ENCODE data around the gene ANKRD24. TPM values are rescaled to one million over a fixed set of nuclear protein-coding genes. Genes with fewer than 3 reads are reported as not detected.

Gene ANKRD24
- total RNA-seq, 2 donors from 2014 or later, result 2.8 to 4.1 TPM

DNA sequence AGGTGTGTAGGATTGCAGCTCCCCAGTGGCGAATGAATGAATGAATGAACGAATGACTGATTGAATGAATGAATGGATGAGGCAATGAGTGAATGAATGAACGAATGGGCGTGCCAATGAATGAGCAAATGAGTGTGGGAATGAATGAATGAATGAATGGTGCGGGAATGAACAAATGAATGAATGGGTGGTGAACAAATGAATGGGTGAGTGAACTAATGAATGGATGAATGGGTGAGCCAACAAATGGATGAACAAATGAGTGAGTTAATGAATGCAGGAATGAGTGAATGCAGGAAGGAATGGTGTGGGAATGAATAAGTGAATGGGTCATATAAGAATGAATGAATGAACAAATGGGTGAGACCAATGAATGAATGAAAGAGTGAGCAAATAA lies 14.7 kb downstream of the ANKRD24 start:
- no peak for ATAC-seq (replicated peaks in 1 of 2)

DNA sequence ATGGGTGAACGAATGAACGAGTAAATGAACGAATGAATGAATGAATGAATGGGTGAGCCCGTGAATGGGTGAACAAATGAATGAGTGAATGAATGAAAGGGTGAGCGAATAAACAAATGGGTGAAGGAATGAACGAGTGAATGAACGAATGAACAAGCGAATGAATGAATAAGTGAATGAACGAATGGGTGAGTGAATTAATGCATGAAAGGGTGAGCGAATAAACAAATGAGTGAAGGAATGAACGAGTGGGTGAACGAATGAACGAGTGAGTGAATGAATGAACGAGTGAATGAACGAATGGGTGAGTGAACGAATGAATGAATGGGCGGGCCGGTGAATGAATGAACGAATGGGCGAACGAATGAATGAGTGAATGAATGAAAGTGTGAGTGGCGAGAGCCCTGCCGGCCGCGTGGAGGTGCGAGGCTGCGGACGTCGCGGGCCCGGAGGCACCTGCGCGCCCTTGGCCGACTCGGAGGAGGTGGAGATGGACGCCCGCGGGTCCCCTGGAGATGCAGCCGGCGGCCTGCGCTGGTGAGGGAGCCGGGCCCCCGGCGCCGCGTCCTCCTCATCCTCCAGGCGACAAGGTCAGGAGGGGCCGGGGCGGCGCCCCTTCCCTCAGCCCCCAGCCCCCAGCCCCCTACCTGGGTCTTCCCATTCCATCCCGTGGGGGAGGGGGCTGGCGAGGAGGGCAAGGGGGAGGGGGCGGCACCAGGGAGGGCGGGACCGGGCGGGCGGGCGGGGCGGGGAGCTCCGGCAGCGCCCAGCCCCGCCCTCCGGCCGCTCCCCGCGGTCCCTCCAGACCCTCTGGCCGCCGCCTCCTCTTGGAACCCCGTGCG lies 15.4 kb downstream of the ANKRD24 start:
- H3K36me3 Mint-ChIP-seq (ENCODE audit: insufficient read depth in 2 of 2), result peaks cover 8% of the 10 kb centered on the region in 2 donors
- peak; percentile 12 to 16 for DNase-seq
- peaks cover 8% of the 10 kb centered on the region in 2 donors for H3K9me3 Mint-ChIP-seq
- no peak for ATAC-seq (replicated peaks in 1 of 2)
- peak overlapping the region; percentile 12 to 15 for H3K4me3 Mint-ChIP-seq
- no peak overlapping the region for H3K27ac Mint-ChIP-seq
- peaks cover 5% of the 10 kb centered on the region for H3K4me1 Mint-ChIP-seq (ENCODE audit: low read depth)
- peaks cover 39% of the 10 kb centered on the region for H3K27me3 Mint-ChIP-seq (ENCODE audit: low read depth)

More for the DNA sequence above, 14.7 kb downstream of the ANKRD24 start:
- peaks cover 8% of the 10 kb centered on the region in 2 donors for H3K9me3 Mint-ChIP-seq
- DNase-seq, result no peak
- H3K36me3 Mint-ChIP-seq (ENCODE audit: insufficient read depth in 2 of 2), result peaks cover 8% of the 10 kb centered on the region in 2 donors
- H3K4me1 Mint-ChIP-seq (ENCODE audit: low read depth), result peaks cover 5% of the 10 kb centered on the region
- peaks cover 39% of the 10 kb centered on the region for H3K27me3 Mint-ChIP-seq (ENCODE audit: low read depth)
- H3K27ac Mint-ChIP-seq, result no peak overlapping the region
- H3K4me3 Mint-ChIP-seq, result peak overlapping the region; percentile 12 to 15

DNA sequence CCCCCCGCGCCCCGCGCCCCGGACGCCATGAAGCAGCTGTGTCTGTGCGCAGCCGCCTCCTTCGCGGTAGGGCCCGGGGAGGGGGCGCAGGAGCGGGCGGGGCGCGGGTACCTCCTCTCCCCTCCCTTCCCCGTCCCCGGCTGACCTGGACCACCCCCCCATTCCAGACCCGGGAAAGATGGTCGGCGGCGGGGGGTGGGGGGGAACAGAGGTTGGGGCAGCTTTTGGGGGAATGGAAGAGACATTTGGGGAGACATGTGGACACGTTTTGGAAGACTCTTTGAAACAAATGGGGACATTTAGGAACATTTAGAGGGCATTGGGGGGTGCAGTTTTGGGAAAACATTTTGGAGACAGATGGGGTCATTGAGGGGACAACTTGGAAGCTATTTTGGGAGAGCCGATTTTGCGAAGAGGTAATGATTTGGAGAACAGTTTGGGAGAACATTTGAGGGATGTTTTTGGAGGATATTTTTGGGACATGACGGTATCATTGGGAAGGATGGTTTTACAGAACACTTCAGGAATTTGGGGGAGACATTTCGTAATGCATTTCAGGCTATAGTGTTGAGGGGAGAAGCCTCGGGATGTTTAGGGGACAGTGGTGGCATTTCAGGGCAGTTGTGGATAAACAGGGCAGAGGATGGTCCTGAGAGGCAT lies 16.1 kb downstream of the ANKRD24 start:
- Mint-ChIP-seq H3K9me3 (peaks cover 8% of the 10 kb centered on the region in 2 donors), H3K4me1 (ENCODE audit: low read depth) (peaks cover 5% of the 10 kb centered on the region), H3K36me3 (ENCODE audit: insufficient read depth in 2 of 2) (peaks cover 8% of the 10 kb centered on the region in 2 donors), H3K4me3 (no peak overlapping the region), H3K27ac (no peak overlapping the region), H3K27me3 (ENCODE audit: low read depth) (peaks cover 39% of the 10 kb centered on the region)
- ATAC-seq (replicated peaks in 1 of 2), result no peak
- no peak for DNase-seq

DNA sequence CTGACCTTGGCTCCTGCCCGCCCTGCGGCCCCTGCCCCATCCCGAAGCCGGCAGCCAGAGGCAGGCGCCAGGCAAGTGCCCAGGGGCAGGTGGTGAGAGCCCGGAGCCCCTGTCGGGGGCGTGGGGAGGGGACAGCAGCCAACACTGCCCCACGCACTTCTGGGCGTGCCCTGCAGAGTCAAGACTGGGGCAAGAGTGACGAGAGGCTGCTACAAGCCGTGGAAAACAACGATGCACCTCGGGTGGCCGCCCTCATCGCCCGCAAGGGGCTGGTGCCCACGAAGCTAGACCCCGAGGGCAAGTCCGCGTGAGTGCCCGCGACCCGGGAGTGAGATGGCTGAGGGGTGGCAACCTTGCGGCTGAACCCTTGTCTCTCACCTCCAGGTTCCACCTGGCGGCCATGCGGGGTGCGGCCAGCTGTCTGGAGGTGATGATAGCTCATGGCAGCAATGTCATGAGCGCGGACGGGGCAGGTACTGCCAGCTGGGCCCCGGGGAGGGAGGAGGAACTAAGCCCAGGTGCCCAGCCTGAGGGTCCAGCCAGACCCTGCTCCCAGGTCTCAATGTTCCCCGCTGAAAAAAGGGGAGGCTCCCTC lies 17.3 kb downstream of the ANKRD24 start:
- Mint-ChIP-seq H3K4me1 (ENCODE audit: low read depth) (peaks cover 12% of the 10 kb centered on the region), H3K27ac (no peak overlapping the region), H3K36me3 (ENCODE audit: insufficient read depth in 2 of 2) (peaks cover 8% of the 10 kb centered on the region in 2 donors), H3K4me3 (no peak overlapping the region), H3K9me3 (peaks cover 8% of the 10 kb centered on the region in 2 donors), H3K27me3 (ENCODE audit: low read depth) (peaks cover 32% of the 10 kb centered on the region)
- DNase-seq (no peak), ATAC-seq (replicated peaks in 1 of 2) (no peak)

- Mint-ChIP-seq H3K4me3 (no peak overlapping the region), H3K27me3 (ENCODE audit: low read depth) (peaks cover 29% of the 10 kb centered on the region), H3K36me3 (ENCODE audit: insufficient read depth in 2 of 2) (peaks cover 8% of the 10 kb centered on the region in 2 donors), H3K4me1 (ENCODE audit: low read depth) (peaks cover 13% of the 10 kb centered on the region), H3K9me3 (peaks cover 8% of the 10 kb centered on the region in 2 donors), H3K27ac (no peak overlapping the region)
- no peak for ATAC-seq (replicated peaks in 1 of 2)
- DNase-seq, result no peak
Observed at GRCh38 chr19:4200940-4201542, 18.6 kb downstream of the ANKRD24 start.

DNA sequence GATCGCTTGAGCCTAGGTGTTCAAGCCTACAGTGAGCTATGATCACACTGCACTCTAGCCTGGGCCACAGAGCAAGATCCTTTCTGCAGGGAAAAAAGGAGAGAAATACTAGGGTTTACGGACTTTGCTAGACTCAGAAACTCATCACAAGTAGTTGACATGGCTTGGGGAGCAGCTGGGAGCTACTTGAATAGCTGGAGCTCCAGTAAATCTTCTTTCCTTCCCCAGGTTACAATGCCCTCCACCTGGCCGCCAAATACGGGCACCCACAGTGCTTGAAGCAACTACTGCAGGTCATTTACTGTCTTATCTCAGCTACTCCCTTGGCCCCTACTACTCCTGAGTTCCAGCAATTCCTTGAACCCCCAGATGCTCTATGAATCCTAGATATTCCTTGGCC lies 19.3 kb downstream of the ANKRD24 start:
- Mint-ChIP-seq H3K27me3 (ENCODE audit: low read depth) (peaks cover 28% of the 10 kb centered on the region), H3K9me3 (peaks cover 8% of the 10 kb centered on the region in 2 donors), H3K27ac (no peak overlapping the region), H3K4me1 (ENCODE audit: low read depth) (peaks cover 13% of the 10 kb centered on the region), H3K4me3 (no peak overlapping the region), H3K36me3 (ENCODE audit: insufficient read depth in 2 of 2) (peaks cover 8% of the 10 kb centered on the region in 2 donors)
- DNase-seq, result no peak
- no peak for ATAC-seq (replicated peaks in 1 of 2)

DNA sequence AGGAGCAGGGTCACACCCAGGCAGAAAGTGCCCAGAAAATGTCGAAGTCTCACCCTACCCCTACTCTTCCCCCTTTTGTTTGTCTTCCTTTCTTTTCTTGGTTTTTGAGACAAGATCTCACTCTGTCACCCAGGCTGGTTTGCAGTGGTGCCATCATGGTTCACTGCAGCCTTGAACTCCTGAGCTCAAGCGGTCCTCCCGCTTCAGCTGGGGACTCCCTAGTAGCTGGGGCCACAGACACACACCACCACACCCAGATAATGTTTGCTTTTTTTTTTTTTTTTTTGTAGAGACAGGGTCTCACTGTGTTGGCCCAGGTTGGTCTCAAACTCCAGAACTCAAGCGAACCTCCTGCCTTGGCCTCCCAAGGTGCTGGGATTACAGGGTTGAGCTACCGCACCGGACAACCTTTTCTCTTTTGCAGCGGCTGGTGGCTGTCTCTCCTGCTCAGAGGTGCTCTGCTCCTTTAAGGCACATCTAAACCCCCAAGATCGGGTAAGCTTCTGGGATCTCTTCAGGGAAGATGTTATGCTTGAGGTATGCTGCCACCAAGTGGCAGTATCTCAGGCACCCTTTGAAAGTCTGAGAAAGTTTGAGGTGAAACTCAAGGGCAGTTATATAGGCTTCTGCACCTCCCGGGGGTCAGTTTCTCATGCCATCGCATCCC lies 24.5 kb downstream of the ANKRD24 start:
- ATAC-seq (replicated peaks in 1 of 2), result no peak
- Mint-ChIP-seq H3K27me3 (ENCODE audit: low read depth) (no peaks in the 10 kb centered on the region), H3K36me3 (ENCODE audit: insufficient read depth in 2 of 2) (no peaks in the 10 kb centered on the region), H3K9me3 (no peaks in the 10 kb centered on the region), H3K27ac (no peak overlapping the region), H3K4me1 (ENCODE audit: low read depth) (peaks cover 9% of the 10 kb centered on the region), H3K4me3 (no peak overlapping the region)
- DNase-seq, result no peak

DNA sequence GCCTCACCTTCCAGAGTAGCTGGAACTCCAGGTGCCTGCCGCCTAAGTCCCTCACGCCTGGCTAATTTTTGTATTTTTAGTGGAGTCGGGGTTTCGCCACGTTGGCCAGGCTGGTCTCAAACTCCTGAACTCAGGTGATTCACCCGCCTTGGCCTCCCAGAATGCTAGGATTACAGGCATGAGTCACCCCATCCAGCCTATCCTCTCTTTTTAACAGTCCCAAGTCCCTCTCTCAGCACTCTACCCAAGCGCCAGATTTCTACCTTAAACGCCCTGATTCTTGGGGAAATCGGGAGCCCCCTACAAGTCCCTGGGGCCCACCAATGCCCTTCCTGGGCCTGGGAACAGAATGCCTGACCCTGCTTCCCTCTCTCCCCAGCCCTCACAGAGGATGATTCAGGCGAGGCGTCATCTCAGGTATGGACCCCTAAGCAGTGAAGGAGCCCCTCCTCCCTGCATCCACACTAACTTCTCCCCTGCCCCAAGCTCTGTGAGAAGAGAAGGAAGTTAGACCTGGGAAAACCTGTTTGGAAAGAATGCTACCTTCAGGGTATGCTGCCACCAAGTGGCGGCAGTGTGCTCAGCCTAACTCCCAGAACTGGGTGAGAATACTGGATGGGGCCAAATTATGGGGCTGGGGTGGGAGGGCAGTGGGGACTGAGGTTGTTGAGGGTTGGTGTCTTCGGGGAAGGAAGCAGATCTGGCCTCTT lies 26.1 kb downstream of the ANKRD24 start:
- Mint-ChIP-seq H3K9me3 (no peaks in the 10 kb centered on the region), H3K27me3 (ENCODE audit: low read depth) (no peaks in the 10 kb centered on the region), H3K36me3 (ENCODE audit: insufficient read depth in 2 of 2) (no peaks in the 10 kb centered on the region), H3K4me1 (ENCODE audit: low read depth) (peaks cover 9% of the 10 kb centered on the region), H3K4me3 (no peak overlapping the region), H3K27ac (no peak overlapping the region)
- ATAC-seq (replicated peaks in 1 of 2) (no peak), DNase-seq (no peak)

- no peaks in the 10 kb centered on the region for H3K4me1 Mint-ChIP-seq (ENCODE audit: low read depth)
- DNase-seq, result no peak
- no peaks in the 10 kb centered on the region for H3K27me3 Mint-ChIP-seq (ENCODE audit: low read depth)
- no peak for ATAC-seq (replicated peaks in 1 of 2)
- no peak overlapping the region for H3K4me3 Mint-ChIP-seq
- no peaks in the 10 kb centered on the region for H3K9me3 Mint-ChIP-seq
- no peak overlapping the region for H3K27ac Mint-ChIP-seq
- no peaks in the 10 kb centered on the region for H3K36me3 Mint-ChIP-seq (ENCODE audit: insufficient read depth in 2 of 2)
Observed at GRCh38 chr19:4210166-4210731, 27.8 kb downstream of the ANKRD24 start.

- DNase-seq (no peak), ATAC-seq (replicated peaks in 1 of 2) (no peak)
- Mint-ChIP-seq H3K4me3 (no peak overlapping the region), H3K9me3 (no peaks in the 10 kb centered on the region), H3K27ac (peak overlapping the region; percentile 40), H3K36me3 (ENCODE audit: insufficient read depth in 2 of 2) (peaks cover 0 to 5% of the 10 kb centered on the region in 2 donors), H3K4me1 (ENCODE audit: low read depth) (no peaks in the 10 kb centered on the region), H3K27me3 (ENCODE audit: low read depth) (no peaks in the 10 kb centered on the region)
Observed at GRCh38 chr19:4213116-4213515, 30.6 kb downstream of the ANKRD24 start.

DNA sequence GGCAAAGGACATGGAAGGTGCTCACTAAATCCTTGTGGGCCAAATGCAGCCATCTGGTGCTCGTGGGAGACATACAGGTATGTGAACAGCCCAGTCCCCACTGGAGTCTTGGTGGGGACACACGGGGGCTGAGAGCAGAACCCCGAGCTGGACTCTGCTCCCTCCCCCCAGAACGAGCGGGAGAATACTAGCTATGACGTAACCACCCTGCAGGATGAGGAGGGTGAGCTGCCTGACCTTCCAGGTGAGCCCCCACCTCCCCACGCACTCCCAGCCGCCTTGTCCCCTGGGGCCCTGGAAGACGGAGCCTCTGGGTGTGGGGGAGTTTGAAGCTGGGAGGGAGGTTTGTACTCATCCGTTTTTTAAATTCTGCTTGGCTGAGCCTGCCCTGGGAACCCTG lies 33.3 kb downstream of the ANKRD24 start:
- Mint-ChIP-seq H3K27me3 (ENCODE audit: low read depth) (no peaks in the 10 kb centered on the region), H3K4me1 (ENCODE audit: low read depth) (no peaks in the 10 kb centered on the region), H3K36me3 (ENCODE audit: insufficient read depth in 2 of 2) (peaks cover 0 to 5% of the 10 kb centered on the region in 2 donors), H3K9me3 (no peaks in the 10 kb centered on the region), H3K4me3 (no peak overlapping the region), H3K27ac (no peak overlapping the region)
- ATAC-seq (replicated peaks in 1 of 2) (no peak), DNase-seq (no peak)

- Mint-ChIP-seq H3K9me3 (no peaks in the 10 kb centered on the region), H3K27ac (no peak overlapping the region), H3K4me1 (ENCODE audit: low read depth) (no peaks in the 10 kb centered on the region), H3K4me3 (no peak overlapping the region), H3K36me3 (ENCODE audit: insufficient read depth in 2 of 2) (peaks cover 0 to 5% of the 10 kb centered on the region in 2 donors), H3K27me3 (ENCODE audit: low read depth) (no peaks in the 10 kb centered on the region)
- DNase-seq, result no peak
- no peak for ATAC-seq (replicated peaks in 1 of 2)
Observed at GRCh38 chr19:4216846-4217245, 34.4 kb downstream of the ANKRD24 start.

Measured in activated T-cell treated with anti-CD3 and anti-CD28 coated beads, Interleukin-2, amount 50 U/mL, for 72 hours (primary cell).